Esophagus (tissue), 2 donors: ENCODE results near the gene MARVELD1. TPM values are rescaled to one million over a fixed set of nuclear protein-coding genes. Genes with fewer than 3 reads are reported as not detected.

Experiments used
- H3K27ac ChIP-seq, 2 donors: one replicate each; pipeline ENCODE4 v1.5.1; 2013; ENCODE audit warnings: low read depth in 2 of 2, mild to moderate bottlenecking in 2 of 2, inconsistent platforms in 1 of 2, low read length in 1 of 2, moderate library complexity in 1 of 2
- H3K27me3 ChIP-seq, 2 donors: one replicate each; pipeline ENCODE4 v1.6.1; 2013; ENCODE audit warnings: low read length in 2 of 2, control low read depth in 1 of 2, mild to moderate bottlenecking in 1 of 2; ENCODE audit not compliant: insufficient read depth in 2 of 2, control insufficient read depth in 1 of 2
- H3K36me3 ChIP-seq, 2 donors: one replicate each; pipeline ENCODE4 v1.6.1; 2013; ENCODE audit warnings: low read length in 1 of 2; ENCODE audit not compliant: control insufficient read depth in 2 of 2, insufficient read depth in 2 of 2
- H3K4me1 ChIP-seq, 2 donors: one replicate each; pipeline ENCODE4 v1.6.1; 2013; ENCODE audit warnings: low read length in 1 of 2; ENCODE audit not compliant: control insufficient read depth in 2 of 2, insufficient read depth in 2 of 2
- H3K4me3 ChIP-seq, 2 donors: one replicate each; pipeline ENCODE4 v1.5.1; 2013; ENCODE audit warnings: low read length in 2 of 2, mild to moderate bottlenecking in 2 of 2, low read depth in 1 of 2, moderate library complexity in 1 of 2
- H3K9me3 ChIP-seq, 2 donors: one replicate each; pipeline ENCODE4 v1.6.1; 2013; ENCODE audit warnings: mild to moderate bottlenecking in 2 of 2, low read depth in 1 of 2, low read length in 1 of 2, moderate library complexity in 1 of 2; ENCODE audit not compliant: control insufficient read depth in 2 of 2, insufficient read depth in 1 of 2
- WGBS, 2 donors: extraction: QIAGEN DNeasy Blood & Tissue Kit; methylation state at CpG; one replicate each; pipeline ENCODE4 v1.1.7; 2013; 5-methylcytosine and 5-hydroxymethylcytosine counted together
- polyA plus RNA-seq, 2 donors: library from polyadenylated mRNA; stranded (reverse); fragments of 200-250 nt; gene quantifications; one replicate each; pipeline ENCODE4 v1.2.3, GENCODE V29; 2013
- donor health status: healthy with polysubstance abuse.
- donor health status: Bipolar disorder and iron deficiency.

Gene MARVELD1
- 1 to 10 TPM; 6.4 to 9.6 TPM for polyA plus RNA-seq

DNA sequence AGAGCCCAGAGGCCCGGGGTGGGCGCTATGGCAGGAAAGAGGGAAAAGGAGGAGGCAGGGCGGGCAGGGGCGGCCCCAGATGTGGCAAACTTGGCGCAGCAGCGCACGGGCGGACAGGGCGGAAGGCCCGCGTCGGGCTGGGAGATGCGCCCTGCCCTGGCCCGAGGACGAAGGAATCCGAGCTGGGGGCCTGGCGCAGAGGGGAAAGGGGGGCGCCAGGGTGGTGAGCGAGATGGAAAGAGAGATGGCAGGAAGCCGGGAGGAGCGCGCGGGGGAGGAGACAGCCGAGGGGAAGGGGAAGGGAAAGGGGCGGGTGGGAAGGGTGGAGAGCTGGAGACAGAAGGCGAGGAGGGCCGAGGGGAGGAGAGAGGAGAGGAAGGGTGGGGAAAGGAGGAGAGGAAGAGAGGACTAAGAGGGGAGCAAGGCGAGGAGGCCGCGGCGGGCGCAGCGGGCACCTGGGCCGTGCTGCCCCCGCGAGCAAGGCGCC, at the start of gene MARVELD1:
TSS of gene MARVELD1 (plus strand) at position 392 of the 487 bp plus-strand sequence. CDS start 147 bp downstream, outside the sequence.
- Histone ChIP-seq H3K4me3 (peak within 1 kb of the TSS; percentile 52 to 62), H3K27me3 (no peaks in the 10 kb centered on the region), H3K36me3 (no peaks in the 10 kb centered on the region), H3K27ac (peak within 1 kb of the TSS; percentile 94 to 98), H3K4me1 (peaks cover 2 to 14% of the 10 kb centered on the region in 2 donors), H3K9me3 (no peaks in the 10 kb centered on the region)
- WGBS, 2 donors, result 2 to 3% methylated on average over 24 to 37 of the region's 37 CpGs

DNA sequence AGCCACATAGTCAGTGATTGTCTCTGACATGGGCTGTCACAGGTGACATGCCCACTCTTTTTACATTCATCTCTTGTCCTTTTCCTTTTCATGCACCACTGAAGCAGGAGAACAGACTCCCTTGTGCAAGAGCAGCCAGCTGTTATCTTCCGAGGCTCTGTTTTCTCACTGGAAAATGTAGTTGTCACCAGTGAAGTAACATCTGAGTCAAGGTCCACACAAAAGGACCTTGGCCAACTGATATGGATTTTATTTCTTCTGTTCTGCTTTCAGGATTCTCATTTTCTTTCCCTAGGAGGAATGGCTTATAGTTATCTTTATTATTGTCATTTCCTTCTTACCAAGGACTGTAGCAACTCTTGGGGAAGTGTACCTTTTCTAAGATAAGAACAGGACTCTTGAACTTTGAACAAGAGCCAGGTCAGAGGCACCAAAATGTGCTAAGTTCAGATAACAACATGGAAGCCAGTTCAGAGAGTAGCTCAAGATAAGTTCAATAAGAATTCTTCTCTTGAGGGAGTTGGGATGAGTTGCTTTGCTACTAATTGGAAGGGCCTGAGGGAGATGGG, 49.2 kb upstream of the MARVELD1 start:
- no peaks in the 10 kb centered on the region for H3K27me3 ChIP-seq
- no peak overlapping the region for H3K27ac ChIP-seq
- no peaks in the 10 kb centered on the region for H3K9me3 ChIP-seq
- no peaks in the 10 kb centered on the region for H3K4me1 ChIP-seq
- peaks cover 0 to 10% of the 10 kb centered on the region in 2 donors for H3K36me3 ChIP-seq
- H3K4me3 ChIP-seq, result no peak overlapping the region
- 76 to 88% methylated on average over 1 of the region's 1 CpG for WGBS, 2 donors

GRCh38 chr10:97666992-97667391, 46.5 kb upstream of the MARVELD1 start:
- H3K9me3 ChIP-seq, result no peaks in the 10 kb centered on the region
- H3K4me3 ChIP-seq, result no peak overlapping the region
- H3K36me3 ChIP-seq, result peaks cover 0 to 13% of the 10 kb centered on the region in 2 donors
- no peaks in the 10 kb centered on the region for H3K4me1 ChIP-seq
- H3K27ac ChIP-seq, result no peak overlapping the region
- 90 to 93% methylated on average over 7 of the region's 7 CpGs for WGBS, 2 donors
- no peaks in the 10 kb centered on the region for H3K27me3 ChIP-seq

DNA sequence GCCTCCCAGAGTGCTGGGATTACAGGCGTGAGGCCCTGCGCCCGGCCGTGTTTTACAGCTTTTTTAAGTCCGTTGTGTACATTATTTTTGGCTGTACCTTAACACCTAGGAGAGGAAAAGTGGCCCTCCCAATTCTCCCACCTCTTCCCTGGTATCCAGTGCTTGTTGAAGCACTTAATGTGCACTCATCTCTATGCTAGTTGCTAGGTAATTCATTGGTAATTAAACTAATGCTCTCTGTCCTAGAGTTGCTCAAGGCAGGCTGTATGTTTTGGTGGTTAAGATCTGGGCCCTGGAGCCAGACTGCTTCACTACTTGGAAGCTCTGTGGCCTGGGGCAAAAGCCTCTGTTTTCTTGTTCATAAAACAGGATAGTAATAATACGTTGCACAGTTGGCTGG, 46.1 kb upstream of the MARVELD1 start:
- H3K9me3 ChIP-seq, result no peaks in the 10 kb centered on the region
- 82 to 88% methylated on average over 6 of the region's 6 CpGs for WGBS, 2 donors
- no peak overlapping the region for H3K27ac ChIP-seq
- H3K4me1 ChIP-seq, result no peaks in the 10 kb centered on the region
- H3K4me3 ChIP-seq, result no peak overlapping the region
- no peaks in the 10 kb centered on the region for H3K27me3 ChIP-seq
- H3K36me3 ChIP-seq, result peaks cover 0 to 13% of the 10 kb centered on the region in 2 donors

DNA sequence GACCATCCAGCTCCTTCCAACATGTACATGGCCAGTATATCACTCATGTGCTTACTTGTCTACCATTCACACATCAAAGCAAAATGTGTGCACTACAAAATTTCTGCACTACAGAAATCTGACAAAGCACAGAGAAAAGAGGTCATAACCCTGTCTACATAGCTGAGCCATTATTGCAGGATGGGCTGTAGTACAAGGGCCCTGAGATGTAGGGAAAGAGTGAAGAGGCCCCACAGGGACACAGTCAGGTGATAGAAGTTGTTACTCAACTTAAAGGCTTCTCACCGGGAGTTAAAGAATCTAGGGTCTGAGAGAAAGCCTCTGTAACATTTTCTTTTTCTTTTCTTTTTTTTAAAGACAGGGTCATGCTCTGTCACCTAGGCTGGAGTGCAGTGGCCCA, 44.0 kb upstream of the MARVELD1 start:
- H3K36me3 ChIP-seq, result peaks cover 2 to 21% of the 10 kb centered on the region in 2 donors
- H3K4me3 ChIP-seq, result no peak overlapping the region
- no peaks in the 10 kb centered on the region for H3K4me1 ChIP-seq
- H3K27me3 ChIP-seq, result no peaks in the 10 kb centered on the region
- WGBS, 2 donors, result 81 to 96% methylated on average over 1 of the region's 1 CpG
- no peaks in the 10 kb centered on the region for H3K9me3 ChIP-seq
- no peak overlapping the region for H3K27ac ChIP-seq

- no peak overlapping the region for H3K4me3 ChIP-seq
- no peaks in the 10 kb centered on the region for H3K4me1 ChIP-seq
- H3K27me3 ChIP-seq, result no peaks in the 10 kb centered on the region
- no peaks in the 10 kb centered on the region for H3K9me3 ChIP-seq
- peaks cover 6 to 32% of the 10 kb centered on the region in 2 donors for H3K36me3 ChIP-seq
- WGBS, 2 donors, result 72 to 73% methylated on average over 8 of the region's 8 CpGs
- no peak overlapping the region for H3K27ac ChIP-seq
These were observed 39.6 kb upstream of the MARVELD1 start for GRCh38 chr10:97673736-97674525.

DNA sequence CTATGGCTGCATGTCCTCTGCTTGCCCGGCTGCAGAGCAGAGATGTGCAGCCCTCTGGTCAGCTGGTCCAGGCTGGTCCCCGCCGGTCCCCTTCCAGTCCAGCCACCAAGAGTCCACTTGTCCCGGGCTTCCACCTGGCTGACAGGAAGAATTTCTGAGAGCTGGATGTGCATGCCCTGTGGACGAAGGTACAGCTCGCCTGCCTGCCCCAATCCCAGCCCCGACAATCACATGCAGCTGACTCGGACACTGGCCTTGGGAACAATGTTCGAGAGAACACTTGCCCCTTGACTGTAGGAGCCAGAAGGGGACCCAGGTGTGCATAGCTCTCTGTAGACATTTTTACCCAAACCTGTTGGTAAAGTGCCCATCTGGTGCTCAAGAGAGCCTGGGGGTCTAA, 38.3 kb upstream of the MARVELD1 start:
- H3K27ac ChIP-seq, result no peak overlapping the region
- peaks cover 6 to 31% of the 10 kb centered on the region in 2 donors for H3K36me3 ChIP-seq
- no peaks in the 10 kb centered on the region for H3K9me3 ChIP-seq
- 86 to 87% methylated on average over 9 of the region's 9 CpGs for WGBS, 2 donors
- H3K4me1 ChIP-seq, result no peaks in the 10 kb centered on the region
- no peak overlapping the region for H3K4me3 ChIP-seq
- no peaks in the 10 kb centered on the region for H3K27me3 ChIP-seq

DNA sequence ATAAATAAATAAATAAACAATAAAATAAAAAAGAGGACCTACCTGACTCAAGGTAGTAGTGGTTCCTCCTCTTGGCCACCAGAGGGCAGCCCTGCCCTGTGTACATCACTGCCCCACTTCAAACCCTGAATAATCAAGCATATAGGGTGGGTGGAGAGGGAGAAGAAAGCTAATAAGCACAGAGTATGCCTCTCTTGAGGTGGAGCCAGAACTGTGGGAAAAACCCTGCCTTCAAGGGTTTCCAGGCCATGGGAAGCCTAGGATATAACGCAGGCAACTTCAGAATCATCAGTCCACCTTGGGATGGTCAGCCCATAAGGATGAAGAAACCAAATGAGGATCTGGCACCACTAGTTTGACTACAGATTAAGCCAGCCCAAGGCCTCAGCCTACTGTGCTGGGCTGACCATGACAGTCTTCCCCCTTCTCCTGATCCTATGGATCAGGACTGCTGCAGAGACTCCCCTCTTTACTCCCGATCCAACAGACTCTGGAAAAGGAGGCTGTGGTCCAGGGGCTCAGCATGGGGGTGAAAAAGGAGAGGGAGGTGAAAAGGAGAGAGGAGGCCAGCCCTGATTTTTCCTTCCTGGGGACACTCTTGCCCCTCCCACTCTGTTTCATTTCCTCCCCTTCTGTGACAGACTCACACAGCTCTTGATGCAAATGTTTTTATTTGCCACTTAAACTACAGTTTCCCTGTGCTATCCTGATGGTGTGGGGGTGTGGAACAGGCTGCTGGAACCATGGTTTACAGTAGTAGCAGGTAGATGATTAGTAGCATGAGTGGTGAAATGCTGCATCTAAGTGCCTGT, 36.6 kb upstream of the MARVELD1 start:
- H3K27ac ChIP-seq, result peak overlapping the region in 1 of 2 donors; percentile 45

GRCh38 chr10:97679594-97679993, 33.9 kb upstream of the MARVELD1 start:
- Histone ChIP-seq H3K4me3 (no peak overlapping the region), H3K27me3 (no peaks in the 10 kb centered on the region), H3K36me3 (peaks cover 3 to 23% of the 10 kb centered on the region in 2 donors), H3K27ac (no peak overlapping the region), H3K9me3 (no peaks in the 10 kb centered on the region), H3K4me1 (peaks cover 4 to 8% of the 10 kb centered on the region in 2 donors)
- 89 to 92% methylated on average over 16 of the region's 16 CpGs for WGBS, 2 donors

More for the DNA sequence above, 36.6 kb upstream of the MARVELD1 start:
- H3K9me3 ChIP-seq, result no peaks in the 10 kb centered on the region
- peaks cover 0 to under 1% of the 10 kb centered on the region in 2 donors for H3K4me1 ChIP-seq
- H3K27me3 ChIP-seq, result no peaks in the 10 kb centered on the region
- no peak overlapping the region for H3K4me3 ChIP-seq
- 92 to 97% methylated on average over 2 of the region's 2 CpGs for WGBS, 2 donors
- peaks cover 6 to 31% of the 10 kb centered on the region in 2 donors for H3K36me3 ChIP-seq
